NCI-H510A treated with DMSO at 0.1 percent for 48 hours (cell line): ENCODE results near the gene OR5H15.
"Not testable (repeated sequence)": the region's sequence is repeated elsewhere in the genome, so short reads cannot be mapped to it uniquely, and the experiment has no call there.

Source experiments
- DNase-seq: peaks from one replicate; lab custom pipeline; 2025; lab: John Stamatoyannopoulos, UW

OR5H15 gene

GRCh38 chr3:98166396-98166795, at the start of gene OR5H15:
Gene OR5H15 (plus strand): TSS chr3:98166696. CDS start chr3:98168700, 2,004 bp downstream.
- no peak for DNase-seq

DNA sequence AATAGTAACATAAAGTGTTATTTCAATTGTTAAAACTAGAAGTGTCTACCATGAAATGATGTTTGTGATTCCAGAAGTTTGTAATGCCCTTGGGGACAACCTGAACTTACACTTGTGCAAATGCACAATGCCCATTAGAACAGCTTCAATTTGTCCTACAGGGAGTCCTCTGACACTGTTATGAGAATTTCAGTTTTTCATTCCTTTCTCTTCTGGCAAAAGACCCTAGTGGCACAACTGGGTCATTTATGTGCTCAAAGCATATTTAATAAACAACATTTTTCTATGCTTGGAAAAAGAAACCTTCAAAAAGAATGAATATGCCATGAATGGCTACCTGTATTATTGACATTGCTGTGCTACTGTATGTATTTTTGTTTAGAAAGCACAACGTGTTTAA, 36.1 kb upstream of the OR5H15 start, which contains the start of gene OR5H1:
Gene OR5H1 (plus strand): TSS at position 301 of the 400 bp plus-strand sequence. CDS start 1,977 bp downstream, outside the sequence.
- no peak for DNase-seq

DNA sequence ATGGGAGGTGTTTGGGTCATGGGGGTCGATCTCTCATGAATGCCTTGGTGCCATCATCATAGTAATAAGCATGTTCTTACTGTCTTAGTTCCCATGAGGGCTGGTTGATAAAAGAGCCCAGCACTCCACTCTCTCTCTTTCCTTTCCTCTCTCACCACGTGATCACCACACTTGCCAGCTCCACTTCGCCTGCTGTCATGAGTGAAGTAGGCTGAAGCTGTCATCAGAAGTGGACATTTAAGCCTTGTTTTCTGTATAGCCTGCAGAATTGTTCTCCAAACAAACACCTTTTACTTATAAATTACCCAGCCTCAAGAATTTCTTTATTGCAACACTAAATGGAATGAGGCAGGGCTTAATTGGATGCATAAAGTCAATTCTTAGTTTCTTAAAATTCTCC, 29.9 kb upstream of the OR5H15 start:
- DNase-seq, result no peak

- DNase-seq, result not testable (repeated sequence)
These were observed 28.5 kb upstream of the OR5H15 start for GRCh38 chr3:98137826-98138557.

DNA sequence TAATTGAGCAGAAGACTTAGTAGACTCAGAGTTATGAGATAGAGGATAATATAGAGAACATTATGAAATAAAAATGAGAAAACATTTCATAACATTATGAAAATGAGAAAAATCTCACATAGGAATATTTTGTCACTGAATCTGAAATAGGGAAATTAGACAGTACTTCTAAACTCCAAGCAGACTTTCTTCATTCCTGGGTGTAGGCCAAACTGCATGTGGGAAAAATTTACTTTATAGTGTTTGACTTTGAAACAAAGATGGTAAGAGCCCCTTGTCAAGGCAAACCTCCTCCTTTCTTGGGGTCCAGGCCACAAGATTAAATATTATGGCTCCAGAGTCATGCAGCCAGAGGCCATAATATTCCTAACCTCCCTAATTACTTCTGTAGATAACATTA, 26.0 kb upstream of the OR5H15 start:
- DNase-seq, result no peak

DNA sequence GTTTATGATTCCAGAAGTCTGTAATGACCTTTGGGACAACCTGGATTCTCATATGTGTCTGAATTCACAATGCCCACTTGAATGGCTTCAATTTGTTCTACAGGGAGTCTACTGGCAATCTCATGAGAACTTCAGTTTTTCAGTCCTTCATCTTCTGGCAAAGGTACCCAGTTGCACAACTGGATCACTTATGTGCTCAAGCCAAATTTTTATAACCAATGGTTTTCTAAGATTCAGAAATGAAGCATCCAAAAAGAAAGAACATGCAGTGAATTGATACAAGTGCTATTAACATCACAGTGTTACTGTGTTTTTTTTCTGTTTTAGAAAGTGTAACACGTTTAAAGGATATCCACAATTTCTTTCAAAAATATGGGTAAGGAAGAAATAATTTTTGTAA, 19.3 kb upstream of the OR5H15 start, which contains the start of gene OR5H14:
Gene OR5H14 (plus strand): TSS at position 301 of the 400 bp plus-strand sequence. CDS start 1,907 bp downstream, outside the sequence.
- DNase-seq, result no peak

DNA sequence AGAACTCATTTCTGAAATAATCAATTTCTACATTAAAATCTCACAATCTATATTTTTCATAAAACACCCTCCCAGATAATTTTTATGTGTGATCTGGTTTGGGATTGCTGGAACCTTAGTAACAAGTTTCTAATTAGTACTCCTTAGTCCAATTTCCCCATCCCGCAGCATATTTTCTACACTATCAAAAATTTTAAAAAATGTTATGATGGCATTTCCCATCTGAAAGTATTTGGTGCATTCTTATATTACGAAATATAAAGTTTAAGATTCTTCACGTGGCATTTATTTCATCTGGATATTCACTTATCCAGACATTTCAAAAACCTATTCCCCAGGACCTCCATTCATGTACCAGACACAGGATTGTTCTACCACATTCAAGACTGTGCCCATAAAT, 17.7 kb upstream of the OR5H15 start:
- no peak for DNase-seq

GRCh38 chr3:98149456-98149855, 17.0 kb upstream of the OR5H15 start:
- DNase-seq, result not testable (repeated sequence)

GRCh38 chr3:98151241-98151640, 15.3 kb upstream of the OR5H15 start:
- no peak for DNase-seq

- no peak for DNase-seq
These were observed 4.6 kb downstream of the OR5H15 start for GRCh38 chr3:98171071-98171470.

- DNase-seq, result no peak
These were observed 6.1 kb downstream of the OR5H15 start for GRCh38 chr3:98172621-98173020.

DNA sequence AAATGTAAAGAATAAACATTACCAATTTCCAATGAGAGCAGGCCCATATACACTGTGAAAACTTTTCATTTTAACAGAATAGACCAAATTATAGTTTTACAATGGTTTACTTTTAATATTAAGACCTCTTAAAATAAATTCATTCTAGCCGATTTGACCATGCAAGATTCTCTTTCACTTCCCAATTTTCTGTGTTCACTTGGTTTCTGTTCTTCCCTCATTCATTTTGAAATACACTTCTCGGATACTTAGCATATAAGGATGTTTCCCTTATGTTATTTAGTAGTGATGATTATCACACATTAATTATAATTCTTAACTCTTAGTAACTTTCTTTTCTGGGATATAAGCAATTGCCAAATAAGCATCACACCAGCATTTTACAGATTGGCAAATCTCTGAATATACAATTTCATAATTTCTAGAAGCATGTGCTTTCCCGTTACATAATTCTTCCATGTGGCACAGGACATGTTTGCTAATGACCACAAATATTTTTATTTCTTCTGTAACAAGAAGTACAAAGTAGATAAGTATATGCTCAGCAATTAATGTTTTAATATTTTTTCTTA, 13.9 kb downstream of the OR5H15 start:
- DNase-seq, result no peak

DNA sequence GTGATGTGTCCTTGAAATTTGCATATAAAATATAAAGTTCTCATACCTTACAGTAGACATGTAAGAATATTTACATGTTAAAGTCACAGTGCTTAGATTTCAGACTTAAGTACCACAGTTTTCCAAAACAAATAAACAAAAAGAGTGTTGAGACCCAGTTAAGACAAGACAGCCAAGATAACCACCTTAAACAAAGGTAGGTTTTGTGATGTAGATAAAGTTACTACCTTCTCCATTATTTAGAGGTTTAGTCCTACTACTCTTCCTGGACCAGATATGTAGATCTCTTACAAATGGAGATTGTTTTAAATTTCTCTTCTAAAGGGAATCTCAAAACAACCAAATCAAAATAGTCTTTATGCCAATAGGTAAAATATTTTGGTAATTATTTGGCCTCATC, 15.7 kb downstream of the OR5H15 start:
- DNase-seq, result no peak

GRCh38 chr3:98185180-98185579, 18.7 kb downstream of the OR5H15 start:
- DNase-seq, result no peak

- DNase-seq, result no peak
These were observed 22.0 kb downstream of the OR5H15 start for GRCh38 chr3:98188545-98188944.

DNA sequence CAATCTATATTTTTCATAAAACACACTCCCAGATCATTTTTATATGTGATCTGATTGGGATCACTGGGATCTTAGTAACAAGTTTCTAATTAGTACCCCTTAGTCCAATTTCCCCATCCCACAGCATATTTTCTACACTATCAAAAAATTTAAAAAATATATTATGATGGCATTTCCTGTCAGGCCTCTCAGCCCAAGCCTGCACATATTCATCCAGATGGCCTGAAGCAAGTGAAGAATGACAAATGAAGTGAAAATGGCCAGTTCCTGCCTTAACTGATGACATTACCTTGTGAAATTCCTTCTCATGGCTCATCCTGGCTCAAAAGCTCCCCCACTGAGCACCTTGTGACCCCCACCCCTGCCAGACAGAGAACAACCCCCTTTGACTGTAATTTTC, 24.4 kb downstream of the OR5H15 start:
- not testable (repeated sequence) for DNase-seq

- DNase-seq, result not testable (repeated sequence)
These were observed 29.8 kb downstream of the OR5H15 start for GRCh38 chr3:98196293-98196692.

- DNase-seq, result no peak
These were observed 32.5 kb downstream of the OR5H15 start for GRCh38 chr3:98199020-98199419.

- no peak for DNase-seq
These were observed 42.7 kb downstream of the OR5H15 start for GRCh38 chr3:98209244-98209643.

DNA sequence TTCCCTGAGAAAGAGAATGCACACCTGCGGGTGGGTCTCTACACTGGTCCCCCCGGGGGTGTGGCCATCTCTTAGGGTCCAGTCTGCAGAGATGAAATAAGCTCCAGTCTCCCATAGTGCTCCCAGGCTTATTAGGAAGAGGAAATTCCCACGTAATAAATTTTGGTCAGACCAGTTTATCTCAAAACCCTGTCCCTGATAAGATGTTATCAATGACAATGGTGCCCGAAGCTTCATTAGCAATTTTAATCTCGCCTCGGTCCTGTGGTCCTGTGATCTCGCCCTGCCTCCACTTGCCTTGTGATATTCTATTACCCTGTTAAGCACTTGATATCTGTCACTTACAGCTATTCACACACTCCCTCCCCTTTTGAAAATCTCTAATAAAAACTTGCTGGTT, 46.8 kb downstream of the OR5H15 start:
- DNase-seq, result no peak

DNA sequence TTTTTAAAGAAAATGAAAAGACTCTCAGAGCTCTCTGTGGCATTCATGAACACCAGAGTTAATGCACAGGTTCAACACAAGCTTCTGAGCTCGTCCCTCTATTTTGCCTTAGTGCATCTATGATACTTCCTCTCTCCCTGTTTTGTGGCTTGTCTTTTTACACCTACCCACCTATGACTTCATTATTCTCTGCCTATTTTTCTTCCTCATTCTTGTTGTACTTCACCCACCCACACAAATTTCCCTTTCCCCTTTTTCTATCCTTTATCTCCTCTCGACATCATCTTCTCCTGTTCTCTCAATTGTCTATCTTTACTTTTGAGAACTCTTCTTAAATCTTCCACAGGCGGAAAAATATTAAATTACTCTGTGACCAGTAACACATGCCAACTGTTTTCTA, 48.6 kb downstream of the OR5H15 start:
- DNase-seq, result no peak
